GM21576 (cell line): Measurements from ENCODE around the gene CHRD.
"Not testable (repeated sequence)": the region's sequence is repeated elsewhere in the genome, so short reads cannot be mapped to it uniquely, and the experiment has no call there.

Experiments
- ATAC-seq: cut with Tn5 transposase; IDR thresholded peaks from one replicate; pipeline ENCODE4 v1.9.1; 2021; ENCODE audit warnings: mild to moderate bottlenecking, moderate library complexity; ENCODE audit not compliant: unreplicated experiment

The CHRD gene

DNA sequence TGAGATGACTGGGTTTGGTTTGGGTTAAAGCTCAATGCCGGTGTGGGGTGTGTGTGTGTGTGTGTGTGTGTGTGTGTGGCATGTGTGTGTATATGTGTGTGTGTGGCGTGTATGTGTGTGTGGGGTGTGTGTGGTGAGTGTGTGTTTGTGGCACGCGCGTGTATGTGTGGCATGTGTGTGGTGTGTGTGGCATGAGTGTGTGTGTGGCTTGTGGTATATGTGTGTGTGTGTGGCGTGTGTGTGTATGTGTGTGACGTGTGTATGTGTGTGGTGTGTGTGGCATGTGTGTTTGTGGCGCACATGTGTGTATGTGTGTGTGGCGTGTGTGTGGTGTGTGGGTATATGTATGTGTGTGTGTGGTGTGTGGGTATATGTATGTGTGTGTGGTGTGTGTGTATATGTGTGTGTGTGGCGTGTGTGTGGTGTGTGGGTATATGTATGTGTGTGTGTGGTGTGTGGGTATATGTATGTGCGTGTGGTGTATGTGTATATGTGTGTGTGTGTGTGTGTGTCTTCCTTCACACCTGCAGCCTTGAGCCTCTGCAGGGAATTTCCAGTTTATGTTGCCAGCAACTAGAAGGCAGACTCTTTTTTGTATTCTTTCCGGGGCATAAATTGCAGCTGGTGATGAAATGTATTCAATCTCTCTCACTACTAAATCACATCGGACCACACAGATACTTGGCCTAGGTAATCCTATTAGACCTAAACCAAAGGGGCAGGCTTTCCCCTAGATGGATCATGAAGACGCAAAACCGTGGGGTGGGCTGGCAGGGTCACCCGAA lies 34.8 kb downstream of the CHRD start:
- ATAC-seq, result no peak

DNA sequence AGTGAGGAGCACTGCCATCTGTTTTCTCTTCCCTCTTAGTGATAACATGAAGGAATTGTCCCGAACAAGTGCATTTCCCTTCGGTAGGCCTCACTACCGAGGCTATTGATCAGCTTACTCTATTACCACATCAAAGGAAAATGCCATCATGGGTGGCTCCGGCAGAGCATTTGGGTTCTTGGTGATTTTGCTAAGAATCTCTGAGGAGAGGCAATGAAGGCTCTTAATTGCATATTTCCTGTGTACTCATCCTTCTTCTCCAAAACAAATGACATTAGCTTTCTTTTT lies 35.3 kb downstream of the CHRD start:
- no peak for ATAC-seq

DNA sequence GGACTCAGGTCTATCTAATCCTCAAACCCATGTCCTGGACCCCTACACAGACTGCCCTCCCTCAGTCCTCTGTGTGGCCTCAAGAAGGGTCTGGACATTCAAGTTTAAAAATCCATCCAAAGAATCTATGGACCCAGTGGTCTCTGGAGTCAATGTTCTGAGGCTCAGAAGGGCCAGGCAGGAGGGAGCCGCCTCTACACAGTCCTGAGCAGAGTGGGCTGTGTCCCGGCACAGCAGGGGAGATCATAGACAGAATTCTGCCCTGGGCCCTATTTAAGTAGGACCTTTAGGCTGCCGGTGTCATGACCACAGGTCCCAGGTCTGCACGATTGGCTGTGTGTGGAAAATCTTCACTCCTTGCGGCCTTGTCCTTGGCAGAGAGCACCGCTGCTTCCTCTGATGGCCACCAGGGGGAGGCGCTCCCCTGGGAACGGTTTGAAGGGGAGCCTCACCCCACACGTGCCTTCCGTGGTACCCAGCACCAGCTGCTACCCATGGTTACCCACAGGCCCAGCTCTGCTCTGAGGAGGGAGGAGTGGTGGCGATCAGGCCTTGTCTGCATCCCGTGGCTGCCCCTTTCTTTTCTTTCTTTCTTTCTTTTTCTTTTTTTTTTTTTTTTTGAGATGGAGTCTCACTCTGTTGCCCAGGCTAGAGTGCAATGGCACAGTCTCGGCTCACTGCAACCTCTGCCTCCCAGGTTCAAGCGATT lies 37.9 kb downstream of the CHRD start:
- ATAC-seq, result peak; percentile 93

DNA sequence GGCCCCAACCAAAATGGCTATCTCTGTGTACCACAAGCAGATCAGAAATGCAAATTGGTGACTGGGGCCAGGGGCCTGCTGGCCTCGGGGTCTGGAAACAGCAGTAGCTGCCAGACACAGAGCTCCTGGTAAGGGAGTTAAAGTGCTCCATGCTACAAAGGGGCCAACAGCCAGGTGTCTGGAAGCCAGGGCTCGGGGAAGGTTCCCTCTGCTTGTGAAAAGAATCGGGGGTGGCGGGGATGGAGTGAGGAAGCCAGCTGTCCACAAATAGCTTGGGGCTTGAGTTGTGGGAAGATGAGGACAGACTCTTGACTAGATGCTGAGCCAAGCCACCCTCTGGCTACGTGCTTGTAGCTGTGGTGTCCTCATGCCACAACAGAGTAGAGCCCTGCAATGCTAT lies 39.3 kb downstream of the CHRD start:
- no peak for ATAC-seq

DNA sequence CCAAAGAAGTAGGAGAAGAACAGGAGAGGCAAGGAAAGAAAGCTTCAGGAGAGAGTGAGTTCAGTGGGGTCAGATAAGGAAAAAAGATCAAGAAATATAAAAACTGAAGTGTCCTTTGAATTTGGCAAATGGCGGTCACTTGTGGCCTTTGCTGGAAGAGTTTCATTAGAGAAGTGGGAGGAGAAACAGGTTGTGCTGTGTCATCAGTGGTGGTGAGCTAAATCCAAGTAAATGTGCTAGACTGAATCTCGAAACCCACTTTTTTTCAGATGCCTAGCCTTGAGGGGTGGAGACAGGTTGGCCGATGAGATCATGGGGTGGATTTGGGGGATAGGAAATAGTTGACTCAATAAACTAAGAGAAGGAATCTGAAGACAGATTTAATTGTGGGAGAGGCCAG lies 43.7 kb downstream of the CHRD start:
- ATAC-seq, result no peak

DNA sequence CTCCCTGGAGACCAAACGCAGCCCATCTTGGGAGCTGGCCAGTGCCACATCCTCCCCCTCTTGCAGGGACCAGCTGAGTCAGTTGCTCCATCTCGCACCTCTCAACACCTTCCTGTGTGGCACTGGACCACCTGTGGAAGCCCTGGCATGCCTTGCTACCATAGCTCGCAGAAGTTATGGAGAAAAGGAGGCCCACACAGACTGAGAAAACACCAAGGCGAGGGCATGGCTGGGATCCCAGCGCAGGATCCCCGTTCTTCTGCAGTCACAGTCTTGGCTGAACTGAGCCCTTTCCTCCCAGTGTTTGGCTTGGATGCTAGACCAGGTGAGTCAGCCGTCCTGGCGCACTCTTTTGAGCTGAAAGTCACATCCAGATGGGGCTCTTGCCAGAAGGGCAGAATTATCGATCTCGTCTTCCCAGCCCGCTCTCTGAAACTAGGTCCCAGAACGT lies 46.9 kb downstream of the CHRD start:
- no peak for ATAC-seq

DNA sequence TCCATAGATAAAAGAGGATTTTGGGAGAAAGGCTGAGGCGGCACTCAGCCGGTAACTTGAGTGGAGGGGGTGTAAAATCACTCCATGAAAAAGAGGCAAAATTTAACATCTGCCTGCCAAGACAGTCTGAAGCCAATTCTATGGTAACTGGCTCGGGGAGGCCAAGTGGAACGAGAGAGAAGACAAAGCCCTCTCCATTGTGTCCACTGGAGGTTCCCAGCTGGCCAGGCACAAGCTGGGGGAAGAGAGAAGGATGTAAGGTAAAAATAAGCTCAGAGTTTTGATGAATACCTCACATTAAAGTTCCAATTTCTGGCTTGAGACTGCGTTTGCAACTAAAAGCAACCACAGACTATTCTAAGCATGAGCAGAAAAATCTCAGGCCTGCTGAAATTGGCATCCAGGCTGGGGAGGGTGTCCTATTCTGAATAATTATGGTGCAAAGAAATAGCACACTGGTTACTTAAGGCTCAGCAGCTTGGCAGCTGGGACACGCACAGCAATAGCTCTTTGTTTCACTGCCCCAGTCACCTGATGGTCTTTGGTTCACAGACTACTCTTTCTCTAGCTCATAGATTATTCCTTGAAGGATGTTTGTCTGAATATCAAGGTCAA lies 48.8 kb downstream of the CHRD start:
- no peak for ATAC-seq

DNA sequence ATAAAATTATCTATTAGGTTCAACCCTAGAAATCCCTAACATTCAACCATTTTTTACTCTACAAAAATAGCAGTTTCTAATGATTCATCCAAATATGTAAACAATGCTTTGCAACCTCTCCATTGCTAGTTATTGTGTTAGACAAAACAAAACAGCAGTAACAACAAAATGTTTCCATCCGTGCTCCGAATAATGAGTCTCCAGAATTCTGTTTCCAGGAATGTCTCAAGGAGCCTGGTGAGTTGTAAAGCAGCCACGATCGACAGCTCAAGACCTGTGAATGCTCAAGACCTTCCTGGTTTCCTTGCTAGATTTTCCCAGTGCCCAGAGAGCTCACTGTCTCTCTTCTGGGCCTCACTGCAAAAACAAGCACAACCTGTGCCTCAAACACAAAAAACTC lies 49.9 kb downstream of the CHRD start:
- ATAC-seq, result no peak

DNA sequence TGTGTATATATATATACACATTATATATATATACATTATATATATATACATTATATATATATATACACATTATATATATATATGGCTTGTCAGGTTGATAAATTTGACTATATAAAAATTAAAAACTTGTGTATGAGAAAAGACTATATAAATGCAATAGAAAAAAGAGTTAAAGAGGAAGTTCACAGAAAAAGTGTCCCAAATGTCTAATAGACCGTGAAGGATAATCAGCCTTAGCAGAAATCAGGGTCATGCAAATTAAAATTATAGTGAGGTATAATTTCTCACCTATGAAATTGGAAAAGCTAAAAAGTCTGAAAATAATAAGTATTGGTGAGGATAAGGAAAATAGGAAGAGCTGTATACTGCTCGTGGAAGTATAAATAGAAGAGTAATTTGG lies 51.1 kb downstream of the CHRD start:
- no peak for ATAC-seq

DNA sequence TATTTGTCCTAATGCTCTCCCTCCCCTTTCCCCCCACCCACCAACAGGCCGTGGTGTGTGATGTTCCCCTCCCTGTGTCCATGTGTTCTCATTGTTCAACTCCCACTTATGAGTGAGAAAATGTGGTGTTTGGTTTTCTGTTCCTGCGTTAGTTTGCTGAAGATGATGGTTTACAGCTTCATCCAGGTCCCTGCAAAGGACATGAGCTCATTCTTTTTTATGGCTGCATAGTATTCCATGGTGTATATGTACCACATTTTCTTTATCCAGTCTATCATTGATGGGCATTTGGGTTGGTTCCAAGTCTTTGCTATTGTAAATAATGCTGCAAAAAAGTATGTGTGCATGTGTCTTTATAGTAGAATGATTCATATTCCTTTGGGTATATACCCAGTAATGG lies 53.3 kb downstream of the CHRD start:
- not testable (repeated sequence) for ATAC-seq

DNA sequence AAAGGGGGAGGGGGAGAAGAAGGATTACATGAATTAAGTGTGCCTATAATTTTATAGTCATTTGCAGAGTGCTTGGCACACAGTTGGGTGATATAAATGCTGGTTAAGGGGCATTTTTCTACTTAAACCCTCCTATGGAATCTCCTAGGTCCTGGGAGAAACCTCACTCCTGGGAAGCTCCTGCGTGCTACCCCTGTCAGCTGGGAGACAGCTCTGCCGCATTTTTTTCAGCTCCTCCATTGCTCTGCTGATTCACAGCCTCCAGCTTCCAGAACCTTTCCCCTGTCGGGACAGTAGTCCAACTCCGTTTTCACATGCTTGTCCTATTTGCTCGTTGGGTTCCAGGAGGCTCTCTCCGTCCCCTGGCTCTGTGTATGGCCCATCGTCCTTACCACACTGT lies 59.2 kb downstream of the CHRD start:
- no peak for ATAC-seq
